Bone marrow (tissue), 2 donors: ENCODE measurements around the gene SYF2.

Experiments
- DNase-seq, 2 donors: peaks; one replicate each; lab custom pipeline; 2025; lab: John Stamatoyannopoulos, UW

The SYF2 gene

DNA sequence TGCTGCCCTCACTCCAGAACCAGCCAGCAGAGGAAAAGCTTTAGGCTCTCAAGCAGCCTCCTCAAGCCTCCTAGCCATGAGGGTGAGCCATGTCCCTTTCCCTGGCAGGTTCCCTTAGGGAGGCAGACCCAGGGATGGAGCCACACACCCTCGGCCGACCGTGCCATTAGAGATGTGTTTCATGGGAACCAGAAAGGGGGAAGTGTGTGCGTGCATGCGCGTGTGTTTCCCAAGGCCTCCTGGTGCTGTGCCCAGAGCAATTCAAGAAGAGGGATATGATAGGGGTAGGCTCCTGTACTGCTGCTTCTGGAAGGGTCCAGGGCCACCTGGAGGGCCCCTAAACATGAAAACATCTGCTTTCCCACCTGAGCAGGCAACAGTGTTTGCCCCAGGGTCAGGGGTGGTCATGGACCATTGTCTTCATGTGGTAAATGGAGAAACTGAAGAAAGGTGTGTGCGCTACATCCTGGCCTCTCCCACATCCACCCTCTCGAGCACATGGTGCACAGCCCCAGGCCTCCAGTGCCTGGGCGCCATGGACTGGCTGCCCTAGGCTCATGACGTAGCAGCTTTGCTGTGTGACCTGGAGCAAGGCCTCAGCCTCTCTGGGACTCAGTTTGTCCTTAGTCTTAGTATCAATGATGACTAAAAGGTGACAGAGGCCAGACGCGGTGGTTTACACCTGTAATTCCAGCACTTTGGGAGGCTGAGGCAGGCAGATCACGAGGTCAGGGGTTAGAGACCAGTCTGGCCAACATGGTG is 48.1 kb downstream of the SYF2 start:
- no peak for DNase-seq

DNA sequence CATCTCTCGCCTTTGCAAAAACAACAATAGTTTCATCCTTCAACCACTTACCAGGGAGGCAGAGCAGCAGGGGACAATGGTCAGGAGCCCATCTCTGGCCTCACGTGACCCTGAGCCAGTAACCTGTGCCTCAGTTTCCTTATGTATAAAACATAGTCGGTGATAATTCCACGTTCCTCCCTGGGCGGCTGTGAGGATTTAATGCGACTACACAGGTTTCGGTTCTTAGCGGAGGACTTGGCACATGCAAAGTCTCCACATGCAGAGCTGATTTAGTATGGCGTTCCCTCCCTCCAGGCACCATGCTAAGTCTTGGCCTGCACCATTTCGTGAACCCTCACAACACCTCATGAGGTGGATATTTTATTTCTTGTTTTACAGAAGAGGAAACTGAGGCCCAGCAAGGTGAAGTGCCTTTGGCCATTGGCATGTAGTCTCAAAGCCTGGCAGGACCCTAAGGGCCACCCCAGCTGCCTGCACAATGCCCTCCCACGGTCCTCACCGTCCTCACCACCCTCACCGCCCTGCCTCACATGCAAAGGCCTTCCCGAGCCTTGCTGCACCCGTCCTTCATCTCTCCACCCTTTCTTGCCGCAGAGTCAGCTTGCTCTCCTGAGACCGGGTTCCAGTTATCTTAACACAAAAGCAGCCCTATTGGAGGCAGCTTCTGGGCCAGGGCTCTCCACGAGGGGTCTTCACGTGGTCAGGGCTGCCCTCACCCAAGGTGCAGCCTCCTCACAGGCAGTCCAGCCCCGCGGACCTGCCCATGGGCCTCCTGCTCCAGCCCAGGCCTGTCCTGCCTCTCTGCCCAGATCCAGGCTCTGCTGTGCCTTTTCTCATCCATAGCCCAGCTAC is 48.9 kb downstream of the SYF2 start:
- DNase-seq: no peak

DNA sequence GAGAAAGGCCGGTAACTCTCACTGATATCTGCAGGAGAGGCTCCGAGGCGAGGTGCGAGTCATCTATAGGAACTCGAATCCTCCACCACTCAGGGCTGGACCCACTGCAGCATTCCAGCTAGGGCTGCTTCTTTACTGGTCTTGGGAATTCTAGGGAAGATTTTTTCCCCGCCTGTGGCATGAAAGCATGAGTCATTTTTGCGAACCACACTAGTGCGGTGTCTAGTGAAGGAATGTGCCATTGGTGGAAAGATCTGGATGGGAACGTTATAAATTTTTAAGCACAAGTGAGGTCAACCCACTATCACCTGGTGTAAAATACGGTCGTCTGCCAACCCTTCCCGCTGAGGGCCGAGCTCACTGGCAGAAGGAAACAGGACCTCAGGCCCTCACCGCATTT is 49.7 kb downstream of the SYF2 start:
- DNase-seq: no peak

DNA sequence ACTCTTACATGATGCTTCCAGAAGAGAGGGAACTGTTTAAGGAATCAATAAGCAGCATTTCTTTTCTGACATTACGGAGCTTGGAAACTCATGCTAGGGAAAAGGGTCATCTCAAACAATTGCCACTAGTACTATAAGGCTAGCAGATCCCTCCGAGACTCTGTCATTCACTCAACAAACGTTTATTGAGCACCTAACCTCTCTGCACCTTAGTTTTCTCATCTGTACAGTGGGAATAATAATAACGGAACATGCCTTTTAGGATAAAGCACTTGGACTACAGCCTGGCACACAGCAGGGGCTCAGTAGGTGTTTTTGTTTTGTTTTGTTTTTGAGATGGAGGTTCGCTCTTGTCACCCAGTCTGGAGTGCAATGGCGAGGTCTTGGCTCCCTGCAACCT is 51.3 kb downstream of the SYF2 start:
- no peak for DNase-seq

DNA sequence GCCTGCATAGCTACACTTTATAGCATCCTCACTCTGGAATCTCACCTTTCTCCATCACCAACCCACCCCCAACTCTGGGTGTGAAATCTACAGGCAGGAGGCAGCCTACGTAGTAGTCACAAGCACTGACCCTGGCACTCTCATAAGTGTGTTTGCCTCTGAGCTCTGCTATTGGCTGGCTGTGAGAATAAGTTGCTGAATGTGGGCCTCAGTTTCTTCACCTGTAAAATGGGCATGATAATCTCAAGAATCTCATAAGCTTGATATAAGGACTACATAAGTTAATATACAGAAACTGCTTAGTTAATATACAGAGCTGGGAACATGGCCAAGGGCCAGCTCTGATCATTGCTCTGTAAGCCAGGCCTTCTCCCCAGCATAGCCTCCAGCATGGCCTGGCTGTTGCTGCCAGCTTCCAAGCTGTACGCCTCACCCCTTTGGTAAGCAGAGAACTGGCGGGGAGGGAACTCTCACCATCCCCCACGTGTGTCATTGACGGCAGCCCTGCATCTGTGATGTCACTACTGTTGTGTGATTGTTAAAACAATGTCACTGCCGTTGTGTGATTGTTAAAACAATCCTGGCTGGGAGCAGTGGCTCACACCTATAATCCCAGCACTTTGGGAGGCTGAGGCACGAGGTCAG is 53.3 kb downstream of the SYF2 start:
- no peak for DNase-seq

DNA sequence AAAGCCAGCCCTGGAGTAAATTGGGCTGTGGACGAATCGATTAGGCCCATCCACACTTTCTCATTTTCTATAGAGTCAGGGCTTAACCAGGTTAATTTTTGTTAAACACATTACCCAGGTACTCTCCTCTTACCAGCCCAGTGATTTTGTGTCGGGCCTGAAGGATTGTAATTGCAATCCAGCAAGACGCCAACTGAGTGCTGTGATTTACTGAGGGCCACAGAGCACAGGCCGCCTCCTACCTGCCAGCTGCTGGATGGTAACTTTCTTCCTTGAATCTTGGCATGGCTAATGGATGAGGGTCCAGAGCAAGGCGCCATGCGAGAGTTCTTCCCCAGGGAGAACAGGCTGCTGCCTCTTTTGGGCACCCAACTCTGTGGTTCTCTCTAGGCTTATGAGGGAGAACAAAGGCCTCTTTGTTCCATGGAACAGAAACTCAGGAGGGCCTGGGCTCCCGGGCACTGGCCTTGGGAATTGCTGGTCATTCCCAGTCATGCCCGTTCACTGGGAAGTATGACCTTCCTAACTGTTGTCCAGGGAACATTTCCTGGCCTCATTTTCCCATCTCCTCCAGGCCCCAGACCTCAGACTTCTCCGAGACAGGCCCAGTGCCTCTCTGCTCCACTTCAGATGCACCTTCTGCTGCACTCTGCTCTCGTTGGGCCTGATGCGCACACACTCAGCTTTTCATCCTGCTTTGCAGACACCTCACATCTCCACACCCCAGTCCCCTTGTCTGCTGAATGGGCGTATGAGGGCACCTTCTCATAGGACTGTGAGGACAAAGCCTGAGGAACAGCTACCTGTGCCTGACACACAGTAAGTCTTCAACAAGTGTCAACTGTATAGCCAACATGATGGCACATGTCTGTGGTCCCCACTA is 57.3 kb downstream of the SYF2 start:
- no peak for DNase-seq

DNA sequence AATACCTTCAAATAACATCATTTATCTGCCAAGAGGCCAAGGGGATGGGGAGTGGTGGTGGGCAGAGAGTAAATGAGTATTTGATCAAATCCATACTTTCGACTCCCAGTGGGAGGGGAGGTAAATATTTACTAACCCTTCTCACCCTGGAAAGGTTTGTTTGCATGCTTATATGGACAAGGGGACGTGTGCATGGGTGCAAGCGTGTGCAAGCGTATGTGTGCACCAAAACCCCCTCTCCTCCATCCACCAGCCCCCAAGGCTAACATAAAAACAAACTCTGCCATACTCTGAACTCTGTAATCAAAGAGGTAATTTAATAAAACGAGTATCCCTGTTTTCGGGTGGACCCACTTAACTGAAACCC is 58.0 kb downstream of the SYF2 start:
- no peak for DNase-seq

DNA sequence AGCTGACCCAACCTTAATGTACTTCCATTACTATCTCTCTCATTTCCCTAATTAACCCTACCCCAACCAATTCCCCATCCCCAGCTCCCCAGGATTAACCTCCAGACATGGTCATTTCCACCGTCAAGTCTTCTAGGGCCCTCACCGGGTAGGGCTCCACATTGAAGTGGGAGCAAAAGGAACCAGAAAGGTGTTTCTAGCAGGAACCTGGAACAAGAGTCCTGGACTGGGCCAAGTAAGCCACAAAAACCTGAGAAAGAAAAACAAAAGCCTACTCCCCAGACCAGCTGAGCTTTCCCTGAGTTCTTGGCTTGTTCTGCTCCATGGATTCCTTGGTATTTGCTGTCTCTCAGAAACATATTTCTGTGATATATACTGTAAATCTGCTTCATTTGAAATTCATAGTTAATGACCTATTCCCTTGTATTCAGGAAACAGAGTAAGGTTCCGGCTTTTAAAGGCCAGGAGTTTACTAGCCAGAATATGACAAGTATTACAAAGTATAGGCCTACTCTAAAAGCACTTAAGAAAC is 58.4 kb downstream of the SYF2 start:
- no peak for DNase-seq
